Articular chondrocyte of knee joint (primary cell): ENCODE data around the gene ACP5. TPM values are rescaled to one million over a fixed set of nuclear protein-coding genes. Genes with fewer than 3 reads are reported as not detected.

Experiments
- total RNA-seq: library from RNA; depleted of rRNA; stranded (reverse); fragments of >200 nt; gene quantifications from 2 replicates; pipeline ENCODE4 v1.2.3, GENCODE V29; 2012

Gene ACP5
- total RNA-seq: 0.39 and 0.54 TPM in 2 replicates

GRCh38 chr19:11577451-11578257 lies at the start of gene ACP5:
Gene ACP5, minus strand, starts transcription at chr19:11577645. Its CDS starts 328 bp downstream, at chr19:11577317.

GRCh38 chr19:11597202-11598102 lies 20.0 kb upstream of the ACP5 start, which contains the start of gene ZNF627:
Gene ZNF627, plus strand, starts transcription at chr19:11597483. Its CDS starts 145 bp downstream, at chr19:11597628.

GRCh38 chr19:11558881-11559828 lies 18.3 kb downstream of the ACP5 start, which contains the start of gene ELOF1:
Gene ELOF1, minus strand, starts transcription at chr19:11559230. Its CDS starts 4,883 bp downstream, at chr19:11554347.

GRCh38 chr19:11538232-11539036 lies 39.0 kb downstream of the ACP5 start, which contains the start of gene CNN1:
Gene CNN1, plus strand, starts transcription at chr19:11538851. Its CDS starts 77 bp downstream, at chr19:11538928.

GRCh38 chr19:11528551-11529341 lies 48.7 kb downstream of the ACP5 start, which contains the start of gene ECSIT:
Gene ECSIT, minus strand, starts transcription at chr19:11529134. Its CDS starts 9,964 bp downstream, at chr19:11519170.

Other genes with a start within 250 kb of the ACP5 start
- gene RAB3D, start 238.0 kb downstream of the ACP5 start, total RNA-seq: 11.4 and 12.9 TPM in 2 replicates
- 76.3 and 80.2 TPM in 2 replicates for gene TMEM205, start 231.4 kb downstream of the ACP5 start, total RNA-seq
- 9.9 and 13.8 TPM in 2 replicates for gene CCDC159, start 231.1 kb downstream of the ACP5 start, total RNA-seq
- gene PLPPR2, start 222.2 kb downstream of the ACP5 start, total RNA-seq: 12.0 and 14.0 TPM in 2 replicates
- 0.43 and 0.91 TPM in 2 replicates for gene SWSAP1, start 203.0 kb downstream of the ACP5 start, total RNA-seq
- 2.0 and 3.0 TPM in 2 replicates for gene EPOR, start 193.3 kb downstream of the ACP5 start, total RNA-seq
- gene RGL3, start 158.3 kb downstream of the ACP5 start, total RNA-seq: 4.3 and 6.5 TPM in 2 replicates
- gene ODAD3, start 142.5 kb downstream of the ACP5 start, total RNA-seq: 0.26 and 0.32 TPM in 2 replicates
- gene PRKCSH, start 142.0 kb downstream of the ACP5 start, total RNA-seq: 114 and 135 TPM in 2 replicates
- not detected in 2 replicates for gene ELAVL3, start 96.6 kb downstream of the ACP5 start, total RNA-seq
- gene ZNF653, start 71.8 kb downstream of the ACP5 start, total RNA-seq: 3.1 and 3.6 TPM in 2 replicates
- gene ECSIT, start 48.5 kb downstream of the ACP5 start, total RNA-seq: 15.0 and 21.0 TPM in 2 replicates
- gene CNN1, start 38.8 kb downstream of the ACP5 start, total RNA-seq: 1.0 and 1.1 TPM in 2 replicates
- gene ELOF1, start 18.4 kb downstream of the ACP5 start, total RNA-seq: 30.4 and 30.7 TPM in 2 replicates
- 15.0 and 21.1 TPM in 2 replicates for gene ZNF627, start 19.8 kb upstream of the ACP5 start, total RNA-seq
- 6.7 and 9.6 TPM in 2 replicates for gene ZNF823, start 161.3 kb upstream of the ACP5 start, total RNA-seq
- 12.9 and 17.3 TPM in 2 replicates for gene ZNF441, start 189.4 kb upstream of the ACP5 start, total RNA-seq
- gene ZNF491, start 220.9 kb upstream of the ACP5 start, total RNA-seq: 5.6 and 7.5 TPM in 2 replicates
- 11.6 and 16.9 TPM in 2 replicates for gene ZNF440, start 236.6 kb upstream of the ACP5 start, total RNA-seq